C4-2B (cell line): ENCODE data around the gene RHBDL1.

Source experiments
- ZFX ChIP-seq: fragments of 450-650 bp; IDR thresholded peaks from 2 replicates; pipeline ENCODE4 v1.6.1; 2017
- TF ChIP-seq, protein P1 (sequence below): fragments of 450-650 bp; conservative IDR thresholded peaks from 2 replicates; pipeline ENCODE4 v1.5.1; 2017; ENCODE audit warnings: mild to moderate bottlenecking

GRCh38 chr16:693766-694165, 18.3 kb downstream of the RHBDL1 start:
- TF ChIP-seq, protein P1, sequence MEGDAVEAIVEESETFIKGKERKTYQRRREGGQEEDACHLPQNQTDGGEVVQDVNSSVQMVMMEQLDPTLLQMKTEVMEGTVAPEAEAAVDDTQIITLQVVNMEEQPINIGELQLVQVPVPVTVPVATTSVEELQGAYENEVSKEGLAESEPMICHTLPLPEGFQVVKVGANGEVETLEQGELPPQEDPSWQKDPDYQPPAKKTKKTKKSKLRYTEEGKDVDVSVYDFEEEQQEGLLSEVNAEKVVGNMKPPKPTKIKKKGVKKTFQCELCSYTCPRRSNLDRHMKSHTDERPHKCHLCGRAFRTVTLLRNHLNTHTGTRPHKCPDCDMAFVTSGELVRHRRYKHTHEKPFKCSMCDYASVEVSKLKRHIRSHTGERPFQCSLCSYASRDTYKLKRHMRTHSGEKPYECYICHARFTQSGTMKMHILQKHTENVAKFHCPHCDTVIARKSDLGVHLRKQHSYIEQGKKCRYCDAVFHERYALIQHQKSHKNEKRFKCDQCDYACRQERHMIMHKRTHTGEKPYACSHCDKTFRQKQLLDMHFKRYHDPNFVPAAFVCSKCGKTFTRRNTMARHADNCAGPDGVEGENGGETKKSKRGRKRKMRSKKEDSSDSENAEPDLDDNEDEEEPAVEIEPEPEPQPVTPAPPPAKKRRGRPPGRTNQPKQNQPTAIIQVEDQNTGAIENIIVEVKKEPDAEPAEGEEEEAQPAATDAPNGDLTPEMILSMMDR: no peak
- TF ChIP-seq ZFX: no peak
